NCI-H446 (cell line): Measurements from ENCODE around the gene HEXD.
A peak's percentile ranks its signal among the peaks of the same experiment; 100 is the strongest.
"Not testable (repeated sequence)": the region's sequence is repeated elsewhere in the genome, so short reads cannot be mapped to it uniquely, and the experiment has no call there.

Experiments
- DNase-seq, 2 experiments: peaks; one replicate each; lab custom pipeline; 2025; lab: John Stamatoyannopoulos, UW

HEXD gene

GRCh38 chr17:82396601-82397435 is 21.3 kb upstream of the HEXD start:
- DNase-seq = no peak

- DNase-seq = no peak
These were observed 20.5 kb upstream of the HEXD start for GRCh38 chr17:82397449-82398335.

GRCh38 chr17:82399041-82399441 is 19.1 kb upstream of the HEXD start:
- peak; percentile 64 to 91 for DNase-seq

GRCh38 chr17:82399601-82400101 is 18.5 kb upstream of the HEXD start:
- DNase-seq = peak in 1 of 2 experiments; percentile 26

- no peak for DNase-seq
These were observed 17.9 kb upstream of the HEXD start for GRCh38 chr17:82400206-82400605.

GRCh38 chr17:82400830-82401229 is 17.3 kb upstream of the HEXD start:
- DNase-seq = no peak

- no peak for DNase-seq
These were observed 15.3 kb upstream of the HEXD start for GRCh38 chr17:82402865-82403264.

- no peak for DNase-seq
These were observed 14.2 kb upstream of the HEXD start for GRCh38 chr17:82403662-82404660.

- DNase-seq = no peak
These were observed 13.1 kb upstream of the HEXD start for GRCh38 chr17:82405051-82405450.

GRCh38 chr17:82406131-82406671 is 11.9 kb upstream of the HEXD start:
- DNase-seq = no peak

GRCh38 chr17:82407255-82407654 is 10.9 kb upstream of the HEXD start:
- DNase-seq = no peak

- no peak for DNase-seq
These were observed 9.7 kb upstream of the HEXD start for GRCh38 chr17:82408288-82408937.

GRCh38 chr17:82408938-82409318 is 9.2 kb upstream of the HEXD start:
- DNase-seq = no peak

- DNase-seq = no peak
These were observed 8.0 kb upstream of the HEXD start for GRCh38 chr17:82410014-82410716.

GRCh38 chr17:82411396-82412053 is 6.6 kb upstream of the HEXD start:
- no peak for DNase-seq

GRCh38 chr17:82412081-82412480 is 6.1 kb upstream of the HEXD start:
- DNase-seq = not testable (repeated sequence)

GRCh38 chr17:82412535-82413520 is 5.3 kb upstream of the HEXD start:
- no peak for DNase-seq

GRCh38 chr17:82414548-82415281 is 3.4 kb upstream of the HEXD start:
- DNase-seq = peak in 1 of 2 experiments; percentile 43
